Esophagus squamous epithelium (tissue), 4 donors: ENCODE measurements around the gene HNRNPC.

Experiments used
- POLR2A ChIP-seq, 4 donors: fragments of 450-650 bp; IDR thresholded peaks; one replicate each; pipeline ENCODE4 v1.6.1; 2017; ENCODE audit warnings: antibody characterized with exemption in 4 of 4, mild to moderate bottlenecking in 4 of 4, moderate library complexity in 3 of 4
- TF ChIP-seq, protein P1 (sequence below), 6 experiments: fragments of 450-650 bp in 4 of 6; fragments of 200-600 bp in 2 of 6; sonication (generic) in 2 of 6; IDR thresholded peaks; one replicate each; pipeline ENCODE4 v1.5.1; 2016 to 2019; ENCODE audit warnings: antibody characterized with exemption in 6 of 6, mild to moderate bottlenecking in 4 of 6, moderate library complexity in 4 of 6

GRCh38 chr14:21184254-21184653 lies 85.0 kb downstream of the HNRNPC start:
- TF ChIP-seq, protein P1, sequence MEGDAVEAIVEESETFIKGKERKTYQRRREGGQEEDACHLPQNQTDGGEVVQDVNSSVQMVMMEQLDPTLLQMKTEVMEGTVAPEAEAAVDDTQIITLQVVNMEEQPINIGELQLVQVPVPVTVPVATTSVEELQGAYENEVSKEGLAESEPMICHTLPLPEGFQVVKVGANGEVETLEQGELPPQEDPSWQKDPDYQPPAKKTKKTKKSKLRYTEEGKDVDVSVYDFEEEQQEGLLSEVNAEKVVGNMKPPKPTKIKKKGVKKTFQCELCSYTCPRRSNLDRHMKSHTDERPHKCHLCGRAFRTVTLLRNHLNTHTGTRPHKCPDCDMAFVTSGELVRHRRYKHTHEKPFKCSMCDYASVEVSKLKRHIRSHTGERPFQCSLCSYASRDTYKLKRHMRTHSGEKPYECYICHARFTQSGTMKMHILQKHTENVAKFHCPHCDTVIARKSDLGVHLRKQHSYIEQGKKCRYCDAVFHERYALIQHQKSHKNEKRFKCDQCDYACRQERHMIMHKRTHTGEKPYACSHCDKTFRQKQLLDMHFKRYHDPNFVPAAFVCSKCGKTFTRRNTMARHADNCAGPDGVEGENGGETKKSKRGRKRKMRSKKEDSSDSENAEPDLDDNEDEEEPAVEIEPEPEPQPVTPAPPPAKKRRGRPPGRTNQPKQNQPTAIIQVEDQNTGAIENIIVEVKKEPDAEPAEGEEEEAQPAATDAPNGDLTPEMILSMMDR (IDR thresholded peaks at IDR 0.05) = no peak
- no peak for TF ChIP-seq POLR2A (IDR thresholded peaks at IDR 0.05)
